Stomach (tissue), 9 donors: ENCODE measurements around the gene UCHL1. TPM values are rescaled to one million over a fixed set of nuclear protein-coding genes. Genes with fewer than 3 reads are reported as not detected.
A peak's percentile ranks its signal among the peaks of the same experiment; 100 is the strongest.

Experiments used
- DNase-seq, 2 donors: peaks; one replicate each; pipeline versions ENCODE4 v3.0.0 to v3.0.0-alpha.2; 2013 to 2019
- H3K27ac ChIP-seq, 5 donors: fragments of 200-600 bp in 4 of 5; sonication (generic) in 4 of 5; one replicate each; pipeline ENCODE4 v1.5.1; 2013 to 2019; ENCODE audit warnings: mild to moderate bottlenecking in 1 of 5, moderate library complexity in 1 of 5
- H3K27me3 ChIP-seq, 3 donors: fragments of 200-600 bp; sonication (generic); one replicate each; pipeline ENCODE4 v1.5.1; 2017 to 2019; ENCODE audit warnings: mixed run types in 1 of 3
- H3K36me3 ChIP-seq, 4 donors: fragments of 200-600 bp; sonication (generic); 1 replicate in 3 of 4; 2 replicates in 1 of 4; pipeline ENCODE4 v1.5.1; 2016 to 2019
- H3K4me1 ChIP-seq, 4 donors: fragments of 200-600 bp; sonication (generic); one replicate each; pipeline ENCODE4 v1.5.1; 2016 to 2019
- H3K4me3 ChIP-seq, 4 donors: fragments of 200-600 bp; sonication (generic) in 3 of 4; one replicate each; pipeline ENCODE4 v1.5.1; 2016 to 2019; ENCODE audit warnings: mild to moderate bottlenecking in 1 of 4
- H3K9me3 ChIP-seq, 4 donors: fragments of 200-600 bp; sonication (generic); one replicate each; pipeline ENCODE4 v1.5.1; 2016 to 2019
- EP300 ChIP-seq: sonication (generic); formaldehyde crosslinking; IDR thresholded peaks from one replicate; pipeline ENCODE4 v1.6.1; 2017; ENCODE audit warnings: antibody characterized with exemption
- POLR2A ChIP-seq, 4 donors: fragments of 450-650 bp; IDR thresholded peaks; one replicate each; pipeline ENCODE4 v1.6.1; 2016; ENCODE audit warnings: antibody characterized with exemption in 4 of 4, control low read depth in 2 of 4, mild to moderate bottlenecking in 1 of 4, moderate library complexity in 1 of 4
- POLR2AphosphoS5 ChIP-seq, 3 donors: sonication (generic); formaldehyde crosslinking; IDR thresholded peaks; one replicate each; pipeline ENCODE4 v1.6.1; 2016; ENCODE audit warnings: antibody characterized with exemption in 3 of 3
- WGBS, 5 donors: extraction: QIAGEN DNeasy Blood & Tissue Kit in 3 of 5; methylation state at CpG; one replicate each; pipeline versions ENCODE4 v1.1.5 to v1.1.7; 2013 to 2018; 5-methylcytosine and 5-hydroxymethylcytosine counted together
- intact Hi-C: fragments of 100-400 bp; cut with DNase I; formaldehyde crosslinking; loops from one replicate; pipeline ENCODE4 v1.15.1; 2023; ENCODE audit warnings: low total_unique reads
- polyA plus RNA-seq, 3 donors: library from polyadenylated mRNA; stranded (reverse); fragments of 200-250 nt; gene quantifications; one replicate each; pipeline ENCODE4 v1.2.3, GENCODE V29; 2013
- total RNA-seq, 5 donors: library from RNA; depleted of rRNA; stranded (reverse); fragments of >200 nt; gene quantifications; one replicate each; pipeline versions ENCODE4 v1.1.0 to v1.2.3, GENCODE V29; 2014 to 2016
- TF ChIP-seq, protein P1 (sequence below), 7 experiments: fragments of 450-650 bp in 4 of 7; fragments of 200-600 bp in 3 of 7; sonication (generic) in 3 of 7; IDR thresholded peaks; one replicate each; pipeline ENCODE4 v1.5.1; 2016 to 2019; ENCODE audit warnings: antibody characterized with exemption in 7 of 7, control low read depth in 2 of 7, mild to moderate bottlenecking in 1 of 7
- donor health status: healthy with polysubstance abuse.
- donor health status: Bipolar disorder and iron deficiency.
- donor health status: healthy.

The UCHL1 gene
- total and polyA plus RNA-seq, 8 donors, result 4.6 to 43.4 (median 18.7) TPM

DNA sequence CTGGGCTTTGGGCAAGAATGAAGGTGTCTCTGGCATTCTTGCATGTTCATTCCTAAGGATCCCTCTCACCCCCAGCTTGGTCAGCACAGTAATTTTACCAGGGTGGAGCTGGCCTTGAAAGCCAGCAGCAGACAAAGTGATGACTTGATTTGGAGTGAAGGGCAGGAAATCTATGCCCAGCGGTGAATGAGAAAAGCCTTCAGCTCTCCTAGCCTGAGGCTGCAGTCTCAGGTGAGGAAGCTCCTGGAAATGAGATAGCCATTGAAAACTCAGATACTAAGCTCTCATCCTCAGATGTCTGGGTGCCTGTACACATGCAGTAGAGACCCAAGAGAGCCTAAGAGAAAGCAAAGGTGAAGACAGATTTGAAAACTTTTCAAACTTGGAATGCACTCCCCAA is 10.7 kb upstream of the UCHL1 start:
- Histone ChIP-seq H3K4me1 (no peaks in the 10 kb centered on the region), H3K27me3 (peaks cover 0 to 10% (median 0%) of the 10 kb centered on the region in 3 donors), H3K36me3 (no peaks in the 10 kb centered on the region), H3K4me3 (no peak overlapping the region), H3K27ac (no peak overlapping the region), H3K9me3 (no peaks in the 10 kb centered on the region)
- intact Hi-C loops, result no loop called here
- no peak for TF ChIP-seq EP300
- TF ChIP-seq POLR2AphosphoS5 (IDR thresholded peaks at IDR 0.05), result no peak
- TF ChIP-seq, protein P1, sequence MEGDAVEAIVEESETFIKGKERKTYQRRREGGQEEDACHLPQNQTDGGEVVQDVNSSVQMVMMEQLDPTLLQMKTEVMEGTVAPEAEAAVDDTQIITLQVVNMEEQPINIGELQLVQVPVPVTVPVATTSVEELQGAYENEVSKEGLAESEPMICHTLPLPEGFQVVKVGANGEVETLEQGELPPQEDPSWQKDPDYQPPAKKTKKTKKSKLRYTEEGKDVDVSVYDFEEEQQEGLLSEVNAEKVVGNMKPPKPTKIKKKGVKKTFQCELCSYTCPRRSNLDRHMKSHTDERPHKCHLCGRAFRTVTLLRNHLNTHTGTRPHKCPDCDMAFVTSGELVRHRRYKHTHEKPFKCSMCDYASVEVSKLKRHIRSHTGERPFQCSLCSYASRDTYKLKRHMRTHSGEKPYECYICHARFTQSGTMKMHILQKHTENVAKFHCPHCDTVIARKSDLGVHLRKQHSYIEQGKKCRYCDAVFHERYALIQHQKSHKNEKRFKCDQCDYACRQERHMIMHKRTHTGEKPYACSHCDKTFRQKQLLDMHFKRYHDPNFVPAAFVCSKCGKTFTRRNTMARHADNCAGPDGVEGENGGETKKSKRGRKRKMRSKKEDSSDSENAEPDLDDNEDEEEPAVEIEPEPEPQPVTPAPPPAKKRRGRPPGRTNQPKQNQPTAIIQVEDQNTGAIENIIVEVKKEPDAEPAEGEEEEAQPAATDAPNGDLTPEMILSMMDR (IDR thresholded peaks at IDR 0.05), result no peak
- TF ChIP-seq POLR2A (IDR thresholded peaks at IDR 0.05), result no peak
- 87 to 91% (median 88%) methylated on average over 1 of the region's 1 CpG for WGBS, 5 donors
- no peak for DNase-seq

DNA sequence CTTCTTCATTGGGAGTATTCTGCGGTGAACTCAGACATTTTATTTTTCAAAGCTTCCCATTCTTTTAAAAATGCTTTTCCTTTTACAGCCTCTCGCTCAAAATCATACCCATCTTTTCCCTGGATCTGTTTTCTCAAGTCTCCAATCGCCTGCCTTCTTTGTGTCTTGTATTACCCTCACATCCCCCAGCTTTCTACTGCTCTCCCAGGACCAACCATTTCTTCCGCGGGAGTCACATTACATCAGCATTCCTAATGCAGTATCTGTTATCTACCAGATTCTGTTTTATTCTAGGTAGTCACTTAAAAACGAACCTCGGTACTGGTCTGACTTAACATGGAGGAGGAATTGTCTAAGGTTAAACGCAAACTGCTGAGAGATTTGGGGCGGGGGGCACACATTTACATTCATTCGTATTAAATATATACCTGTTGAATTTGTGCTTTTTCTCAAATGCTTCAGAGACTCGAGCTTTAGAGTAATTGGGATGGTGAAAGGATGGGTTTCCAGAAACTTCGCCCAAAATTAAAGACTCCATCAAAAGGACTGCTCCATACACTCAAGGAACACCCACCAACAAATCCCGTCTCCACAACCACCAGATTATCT is 493 bp upstream of the UCHL1 start:
- no peak overlapping the region for H3K27ac ChIP-seq
- H3K27me3 ChIP-seq, result peaks cover 0 to 51% (median 19%) of the 10 kb centered on the region in 3 donors
- peak overlapping the region; percentile 46 to 72 (median 54) for H3K4me3 ChIP-seq
- TF ChIP-seq, protein P1 (IDR thresholded peaks at IDR 0.05), result no peak
- no peak for TF ChIP-seq POLR2AphosphoS5 (IDR thresholded peaks at IDR 0.05)
- TF ChIP-seq EP300, result no peak
- no peak for TF ChIP-seq POLR2A (IDR thresholded peaks at IDR 0.05)
- intact Hi-C loops, result loop anchor here (10.0 kb wide), 1 partner anchor 629 kb away; no protein-coding TSS in a partner anchor
- WGBS, 5 donors, result 17 to 31% (median 20%) methylated on average over 13 of the region's 13 CpGs
- peaks cover 9 to 20% (median 17%) of the 10 kb centered on the region in 4 donors for H3K4me1 ChIP-seq
- no peaks in the 10 kb centered on the region for H3K36me3 ChIP-seq
- peak in 1 of 2 donors; percentile 24 for DNase-seq
- no peaks in the 10 kb centered on the region for H3K9me3 ChIP-seq

DNA sequence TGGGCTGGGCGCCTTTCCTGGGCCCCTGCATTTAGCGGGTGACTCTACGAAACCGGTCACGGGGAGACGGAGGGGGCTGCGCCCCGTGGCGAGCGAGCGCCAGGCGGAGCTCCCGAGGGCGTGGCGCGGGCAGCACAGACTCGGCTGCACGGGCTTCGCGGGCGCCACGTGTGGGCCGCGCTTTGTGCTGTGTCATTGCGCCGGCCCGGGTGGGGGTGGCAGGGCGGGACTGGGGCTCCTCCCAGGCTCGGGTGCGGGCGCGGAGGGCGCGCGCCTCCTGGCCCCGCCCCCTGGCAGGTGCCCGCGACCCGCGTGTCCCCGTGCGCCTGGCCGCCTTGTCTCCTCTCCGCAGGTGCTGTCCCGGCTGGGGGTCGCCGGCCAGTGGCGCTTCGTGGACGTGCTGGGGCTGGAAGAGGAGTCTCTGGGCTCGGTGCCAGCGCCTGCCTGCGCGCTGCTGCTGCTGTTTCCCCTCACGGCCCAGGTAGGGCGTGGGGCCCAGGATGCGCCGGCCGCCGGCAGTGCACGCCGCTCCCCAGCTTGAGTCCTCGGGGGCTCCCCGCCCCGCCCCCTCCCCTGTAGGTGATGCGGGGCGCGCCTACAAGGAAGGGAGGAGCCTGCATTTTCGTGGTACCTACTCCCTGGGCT is 651 bp downstream of the UCHL1 start:
- intact Hi-C loops, result loop anchor here (10.0 kb wide), 1 partner anchor 627 kb away; no protein-coding TSS in a partner anchor
- H3K27me3 ChIP-seq, result peaks cover 0 to 51% (median 19%) of the 10 kb centered on the region in 3 donors
- 1 to 3% (median 2%) methylated on average over 24 to 68 of the region's 69 CpGs for WGBS, 5 donors

DNA sequence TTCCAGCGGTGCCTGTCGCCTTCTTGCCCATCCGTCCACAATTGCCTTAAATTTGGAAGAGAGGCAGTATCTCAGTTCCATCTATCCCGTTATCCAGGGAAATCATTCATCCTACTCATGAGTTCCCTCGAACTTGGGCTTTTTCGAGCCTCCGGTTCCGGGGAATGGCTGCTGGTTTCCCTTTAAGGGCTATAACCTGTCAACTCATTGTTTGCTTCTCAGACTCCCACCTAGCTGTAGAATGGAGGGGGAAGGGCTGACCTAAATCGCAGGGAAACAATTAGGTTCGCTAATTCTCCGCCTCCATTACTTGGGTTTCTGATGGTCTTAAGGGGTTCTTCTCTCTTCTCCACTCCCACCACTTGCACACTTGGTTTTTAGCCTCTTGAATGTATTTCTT is 1.2 kb downstream of the UCHL1 start:
- no peaks in the 10 kb centered on the region for H3K9me3 ChIP-seq
- H3K27ac ChIP-seq, result no peak overlapping the region
- intact Hi-C loops, result loop anchor here (10.0 kb wide), 1 partner anchor 627 kb away; no protein-coding TSS in a partner anchor
- H3K36me3 ChIP-seq, result no peaks in the 10 kb centered on the region
- 22 to 36% (median 26%) methylated on average over 9 to 11 of the region's 11 CpGs for WGBS, 5 donors
- TF ChIP-seq, protein P1 (IDR thresholded peaks at IDR 0.05), result no peak
- TF ChIP-seq POLR2AphosphoS5 (IDR thresholded peaks at IDR 0.05) (no peak), POLR2A (IDR thresholded peaks at IDR 0.05) (no peak), EP300 (no peak)
- DNase-seq, result peak in 1 of 2 donors; percentile 6
- H3K4me1 ChIP-seq, result peaks cover 9 to 20% (median 17%) of the 10 kb centered on the region in 4 donors
- H3K4me3 ChIP-seq, result peak overlapping the region; percentile 46 to 72 (median 54)
- H3K27me3 ChIP-seq, result peaks cover 0 to 51% (median 19%) of the 10 kb centered on the region in 3 donors

More for the DNA sequence above, 651 bp downstream of the UCHL1 start:
- TF ChIP-seq EP300 (no peak), POLR2AphosphoS5 (IDR thresholded peaks at IDR 0.05) (no peak), POLR2A (IDR thresholded peaks at IDR 0.05) (no peak)
- TF ChIP-seq, protein P1 (IDR thresholded peaks at IDR 0.05), result no peak
- Histone ChIP-seq H3K36me3 (no peaks in the 10 kb centered on the region), H3K4me3 (peak overlapping the region; percentile 46 to 72 (median 54)), H3K27ac (no peak overlapping the region), H3K9me3 (no peaks in the 10 kb centered on the region), H3K4me1 (peaks cover 9 to 20% (median 17%) of the 10 kb centered on the region in 4 donors)
- peak; percentile 62 to 83 for DNase-seq
